GM19328 (cell line): ENCODE results near the gene CDK17.
"Not testable (repeated sequence)": the region's sequence is repeated elsewhere in the genome, so short reads cannot be mapped to it uniquely, and the experiment has no call there.

ENCODE experiments used
- ATAC-seq: cut with Tn5 transposase; IDR thresholded peaks from one replicate; pipeline ENCODE4 v1.9.1; 2021; ENCODE audit warnings: mild to moderate bottlenecking, moderate library complexity; ENCODE audit not compliant: unreplicated experiment

Gene CDK17

GRCh38 chr12:96395236-96395635, 5.0 kb downstream of the CDK17 start:
- no peak for ATAC-seq

- not testable (repeated sequence) for ATAC-seq
Observed at GRCh38 chr12:96393229-96393628, 7.0 kb downstream of the CDK17 start.

GRCh38 chr12:96392397-96392796, 7.8 kb downstream of the CDK17 start:
- no peak for ATAC-seq

GRCh38 chr12:96387981-96388380, 12.3 kb downstream of the CDK17 start:
- ATAC-seq, result no peak

DNA sequence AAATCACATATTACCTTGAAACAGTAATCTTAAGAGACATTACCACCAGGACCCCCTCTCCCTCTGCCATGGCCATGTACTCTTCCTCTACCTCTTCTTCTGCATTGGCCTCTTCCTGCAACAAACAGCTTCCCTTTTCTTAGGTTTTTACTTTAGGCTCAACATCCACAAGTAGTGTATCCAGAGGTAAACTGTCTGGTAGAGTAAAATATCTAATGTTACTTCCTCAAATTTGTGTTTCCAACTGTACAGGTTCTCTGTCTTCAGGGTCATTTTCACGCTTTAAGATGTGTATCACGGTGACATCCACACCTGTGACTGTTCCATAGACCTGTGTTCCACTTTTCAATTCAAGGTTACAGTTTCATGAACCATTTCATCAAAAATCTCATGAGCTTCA, 13.4 kb downstream of the CDK17 start:
- ATAC-seq, result no peak

DNA sequence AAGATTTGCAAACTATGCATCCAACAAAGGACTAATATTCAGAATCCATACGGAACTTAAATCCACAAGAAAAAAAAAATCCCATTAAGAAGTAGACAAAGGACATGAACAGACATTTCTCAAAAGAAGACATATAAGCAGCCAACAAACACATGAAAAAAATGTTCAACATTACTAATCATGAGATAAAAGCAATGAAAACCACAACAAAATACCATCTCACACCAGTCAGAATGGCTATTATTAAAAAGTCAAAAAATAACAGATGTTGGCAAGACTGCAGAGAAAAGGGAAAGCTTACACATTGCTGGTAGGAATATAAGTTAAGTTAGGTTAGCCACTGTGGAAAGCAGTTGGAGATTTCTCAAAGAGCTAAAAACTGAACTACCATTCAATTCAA, 16.2 kb downstream of the CDK17 start:
- ATAC-seq, result no peak

GRCh38 chr12:96383371-96383770, 16.9 kb downstream of the CDK17 start:
- ATAC-seq, result no peak

- ATAC-seq, result not testable (repeated sequence)
Observed at GRCh38 chr12:96379743-96380142, 20.5 kb downstream of the CDK17 start.

DNA sequence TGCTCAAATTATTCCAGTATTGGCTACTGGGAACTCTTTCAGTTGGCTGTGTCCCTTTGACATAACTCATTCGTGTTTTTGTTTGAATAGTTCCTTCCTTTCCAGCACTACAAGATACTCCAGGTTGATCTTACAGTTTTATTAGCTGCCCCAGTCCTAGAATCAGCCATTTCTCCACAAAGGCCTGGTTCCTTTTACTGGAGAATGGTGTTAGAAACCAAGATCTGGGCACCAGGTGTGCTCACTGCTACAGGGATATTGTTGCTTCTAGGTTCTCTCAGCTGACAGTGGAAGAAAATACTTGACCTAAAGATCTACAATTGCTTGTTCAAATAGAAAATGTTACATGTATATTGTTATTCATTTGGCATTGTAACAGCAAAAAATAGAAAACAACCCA, 21.9 kb downstream of the CDK17 start:
- no peak for ATAC-seq

- ATAC-seq, result no peak
Observed at GRCh38 chr12:96376865-96377264, 23.4 kb downstream of the CDK17 start.

DNA sequence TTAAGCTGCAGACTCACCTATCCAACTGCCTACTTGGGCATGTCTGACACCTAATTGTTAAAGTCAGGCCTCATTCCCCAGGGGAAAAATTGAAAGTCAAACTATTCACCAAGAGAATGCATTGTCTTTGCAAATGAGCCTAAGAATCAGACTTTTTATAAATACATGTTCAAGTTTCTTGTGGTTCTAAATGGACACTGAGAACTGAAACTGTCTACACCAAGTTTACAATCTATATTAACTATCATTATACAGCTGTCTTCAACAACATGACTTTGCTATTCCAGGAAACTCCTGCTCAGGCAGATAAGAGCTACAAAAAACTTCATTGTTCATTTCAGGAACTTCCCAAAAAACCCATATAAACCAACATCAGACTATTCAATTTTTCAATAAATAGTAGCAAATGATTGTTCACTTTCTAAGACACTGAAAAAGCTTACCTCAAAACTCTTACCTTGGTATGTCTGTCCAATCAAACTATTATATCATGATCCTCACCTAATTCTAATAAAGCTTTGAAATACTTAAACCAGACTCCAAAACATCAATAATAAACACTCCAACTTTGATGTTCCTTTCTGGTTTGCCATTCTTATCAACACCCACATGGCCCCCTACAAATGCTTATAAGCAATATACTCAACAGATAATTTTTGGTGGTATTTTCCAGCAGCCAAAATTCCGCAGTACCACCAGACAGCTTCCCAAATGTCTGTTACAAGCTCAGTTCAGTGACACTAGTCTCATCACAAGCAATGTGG, 24.2 kb downstream of the CDK17 start:
- peak; percentile 49 for ATAC-seq

DNA sequence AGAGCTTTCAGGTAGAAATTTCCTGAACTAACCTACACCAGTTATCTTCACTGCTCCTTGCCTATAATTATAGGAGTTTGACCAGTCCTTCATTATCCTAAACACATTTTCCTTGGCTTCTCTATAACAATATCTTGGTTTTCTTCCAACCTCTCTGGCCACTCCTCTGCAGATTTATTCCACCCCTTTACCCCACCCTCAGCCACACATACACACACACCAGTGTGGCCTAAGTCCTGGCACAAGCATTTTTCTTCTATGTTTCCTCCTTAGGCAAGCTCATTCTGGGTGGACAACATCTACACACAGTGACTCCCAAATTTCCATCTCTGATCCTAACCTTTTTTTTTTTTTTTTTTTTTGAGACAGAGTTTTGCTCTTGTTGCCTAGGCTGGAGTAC, 25.1 kb downstream of the CDK17 start:
- ATAC-seq, result no peak

DNA sequence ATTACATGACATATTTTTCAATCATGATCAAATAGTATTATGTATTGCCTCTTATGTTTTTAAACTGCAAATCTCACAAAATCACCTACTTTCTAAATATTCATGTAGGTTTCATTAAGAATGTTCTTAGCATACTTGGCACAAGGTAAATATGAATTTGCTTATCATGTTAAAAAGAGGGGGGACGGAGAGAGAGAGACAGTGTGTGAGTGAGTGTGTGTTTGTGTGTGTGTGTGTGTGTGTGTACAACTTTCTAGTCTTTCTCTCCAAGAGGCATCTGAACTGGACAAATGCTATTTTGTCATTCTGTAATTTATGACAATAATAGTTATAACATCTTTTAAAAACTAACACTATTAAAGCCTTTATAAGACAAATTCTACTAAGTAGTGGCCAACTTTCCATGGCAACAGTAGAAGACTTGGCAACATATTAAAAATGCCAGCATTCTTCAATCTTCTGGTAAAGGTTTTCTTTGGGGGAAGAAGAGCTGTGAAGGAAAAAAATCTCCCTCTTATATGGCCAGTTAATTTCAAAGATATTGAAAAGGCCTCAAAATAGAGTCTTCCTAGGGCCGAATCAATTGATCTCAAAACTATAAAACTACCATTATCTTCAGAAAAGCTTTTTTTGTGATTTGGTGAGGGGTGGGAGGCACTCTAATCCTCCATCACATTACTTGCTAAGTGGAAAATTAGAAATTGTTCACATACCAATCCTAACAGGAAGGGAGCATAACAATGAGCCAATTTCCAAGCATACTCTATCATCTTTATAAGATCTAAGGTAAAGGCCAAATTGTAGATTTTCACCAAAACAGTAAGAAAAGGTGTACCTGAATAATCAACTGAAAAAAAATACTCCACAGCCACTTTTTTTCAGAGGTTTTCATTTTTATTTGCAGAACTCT, 28.2 kb downstream of the CDK17 start:
- ATAC-seq, result no peak

DNA sequence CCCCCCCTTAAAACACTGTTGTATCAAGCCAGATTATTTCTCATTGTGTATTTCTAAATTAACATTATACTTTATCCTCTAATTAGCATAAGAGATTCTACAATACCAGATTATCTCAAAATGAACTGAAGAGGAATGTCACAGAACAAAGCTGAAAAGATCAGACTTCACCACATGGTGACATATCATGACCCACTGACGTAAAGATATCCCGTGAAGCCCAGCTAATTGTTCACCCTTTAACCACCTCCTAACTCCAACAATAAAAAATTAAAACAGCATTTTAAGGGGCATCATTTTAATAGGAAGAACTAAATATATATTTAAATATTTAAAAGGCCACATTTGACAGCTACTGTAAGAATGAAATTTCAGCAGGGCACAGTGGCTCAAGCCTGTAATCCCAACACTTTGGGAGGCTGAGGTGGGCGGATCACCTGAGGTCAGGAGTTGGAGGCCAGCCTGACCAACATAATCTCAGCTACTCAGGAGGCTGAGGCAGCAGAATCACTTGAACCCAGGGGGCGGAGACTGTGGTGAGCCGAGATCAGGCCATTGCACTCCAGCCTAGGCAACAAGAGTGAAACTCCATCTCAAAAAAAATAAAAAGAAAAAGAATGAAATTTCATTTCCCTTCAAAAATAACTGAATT, 29.0 kb downstream of the CDK17 start:
- ATAC-seq, result no peak

GRCh38 chr12:96368687-96369086, 31.6 kb downstream of the CDK17 start:
- ATAC-seq, result no peak

DNA sequence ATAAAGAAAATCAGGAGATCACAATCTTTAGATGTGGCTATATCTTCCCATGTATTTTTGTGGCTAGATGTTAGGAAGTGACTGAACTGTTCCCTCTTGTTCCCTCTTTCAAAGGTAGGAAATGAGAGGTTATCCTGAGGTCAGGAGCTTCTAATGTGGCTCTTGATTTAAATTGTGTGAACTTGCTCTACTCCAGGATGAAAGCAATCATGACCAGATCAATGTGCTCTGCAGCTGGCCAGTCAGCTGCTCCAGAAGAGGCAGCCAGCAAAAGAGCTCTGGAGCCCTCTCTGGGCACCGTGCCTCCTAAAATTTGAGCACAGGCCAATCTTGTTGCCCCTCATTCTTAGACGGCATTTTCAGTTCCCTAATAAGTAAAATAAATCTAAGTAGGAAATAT, 32.0 kb downstream of the CDK17 start:
- ATAC-seq, result no peak

DNA sequence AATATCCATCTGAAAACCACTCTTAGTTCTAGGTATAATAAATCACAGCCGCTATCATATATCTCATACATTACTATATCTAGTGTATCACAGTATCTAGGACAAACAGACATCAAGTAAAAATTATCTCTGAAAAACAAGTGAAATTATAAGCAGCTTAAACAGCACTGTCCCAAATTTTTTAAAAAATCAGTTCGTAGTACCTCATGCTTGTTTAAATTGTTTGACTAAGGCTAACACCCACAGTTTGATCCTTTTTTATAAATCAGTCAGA, 33.9 kb downstream of the CDK17 start:
- ATAC-seq, result no peak

DNA sequence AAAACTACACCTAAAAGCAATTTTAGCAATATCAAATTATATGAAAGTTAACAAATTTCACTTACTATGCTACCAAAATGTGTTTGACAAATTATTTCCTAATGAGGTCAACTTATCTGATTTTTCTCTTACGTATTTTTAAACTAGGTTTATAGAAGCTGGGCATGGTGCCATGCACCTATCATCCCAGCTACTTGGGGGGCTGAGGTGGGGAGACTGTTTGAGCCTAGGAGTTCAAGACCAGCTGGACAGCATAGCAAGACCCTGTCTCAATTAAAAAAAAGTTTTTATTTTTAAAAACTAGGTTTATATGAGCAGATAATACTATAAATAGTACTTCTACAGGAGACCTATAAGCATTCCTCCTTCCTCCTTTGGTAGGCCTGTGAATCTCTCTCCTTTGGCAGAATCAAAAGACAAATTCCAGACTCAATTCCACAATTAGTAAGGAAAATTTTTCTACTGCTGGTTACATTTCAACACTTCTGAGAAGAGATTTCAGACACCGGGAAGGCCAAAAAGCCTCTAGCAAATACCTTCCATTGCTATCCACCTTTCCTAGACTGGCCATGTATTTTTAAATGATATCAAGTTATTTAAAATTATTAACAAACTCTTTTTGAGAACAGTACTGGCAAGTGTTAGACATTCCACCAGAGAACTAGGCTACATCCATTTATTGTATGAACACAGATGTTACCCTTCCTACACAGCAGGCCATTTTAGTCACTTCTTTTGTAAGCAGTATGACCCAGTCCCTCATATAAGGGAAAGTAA, 34.4 kb downstream of the CDK17 start:
- ATAC-seq, result no peak

DNA sequence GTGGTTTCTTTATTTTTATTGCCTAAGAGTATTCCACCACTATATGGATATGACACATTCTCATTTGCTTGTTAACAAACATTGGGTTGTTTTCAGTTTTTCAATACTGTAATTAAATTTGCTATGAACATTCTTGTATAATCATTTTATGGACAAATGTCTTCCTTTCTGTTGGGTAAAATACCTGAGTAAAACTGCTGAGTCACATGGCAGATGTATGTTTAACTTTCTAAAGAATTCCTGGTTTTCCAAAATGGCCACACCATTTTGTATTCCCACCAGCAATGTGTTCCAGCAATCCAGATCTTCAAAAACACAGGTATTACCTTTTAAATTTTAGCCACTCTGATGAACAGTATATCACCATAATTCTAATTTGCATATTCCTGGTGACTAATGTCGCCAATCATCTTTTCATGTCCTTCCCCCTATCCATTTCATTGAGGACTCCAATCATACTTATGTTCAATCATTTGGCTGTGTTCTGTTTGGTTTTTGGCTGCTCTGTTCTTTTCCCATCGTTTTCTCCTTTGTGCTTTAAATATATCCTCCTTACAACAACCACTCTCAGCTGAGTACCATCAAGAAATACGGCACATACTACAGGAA, 36.0 kb downstream of the CDK17 start:
- ATAC-seq, result no peak

DNA sequence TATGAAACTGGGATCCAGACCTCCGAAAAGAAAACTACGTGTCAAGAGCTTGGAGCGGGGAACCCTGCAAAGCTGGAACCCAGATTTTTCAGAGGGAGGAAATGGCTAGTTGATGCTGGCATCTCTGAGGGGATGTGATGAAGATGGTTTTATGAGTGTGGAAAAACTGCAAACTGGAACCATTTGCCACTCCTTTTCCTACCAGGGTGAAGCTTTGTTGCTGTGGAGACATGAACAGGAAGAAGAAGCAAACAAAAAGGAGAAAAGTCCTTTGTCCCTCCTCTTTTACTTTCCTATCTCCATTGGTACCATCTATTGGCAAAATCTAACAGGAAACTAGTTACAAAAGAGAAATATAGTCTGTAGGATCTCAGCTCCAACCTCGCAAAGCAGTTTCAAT, 39.2 kb downstream of the CDK17 start:
- ATAC-seq, result no peak

GRCh38 chr12:96360550-96360949, 39.7 kb downstream of the CDK17 start:
- no peak for ATAC-seq
